ENCODE measurements around the gene ZPLD1.

The ZPLD1 gene

GRCh38 chr3:102443021-102443420 is 8.2 kb downstream of the ZPLD1 start:
- H3K27me3 ChIP-seq (ENCODE audit: low read length), result no peaks in the 10 kb centered on the region

GRCh38 chr3:102444101-102444500 is 9.3 kb downstream of the ZPLD1 start:
- H3K27me3 ChIP-seq (ENCODE audit: low read length), result no peaks in the 10 kb centered on the region
- no peaks in the 10 kb centered on the region for H3K9me2 ChIP-seq (replicated peaks; ENCODE audit: insufficient read depth, low read length)
- H3K27ac ChIP-seq (ENCODE audit: low read depth, low read length), result no peak overlapping the region
- no peaks in the 10 kb centered on the region for H3K36me3 ChIP-seq (ENCODE audit: low read length)
- no peaks in the 10 kb centered on the region for H3K79me2 ChIP-seq (ENCODE audit: insufficient read depth, low read length)
- TF ChIP-seq CTCF (IDR thresholded peaks at IDR 0.05; ENCODE audit: insufficient read depth, low read length, poor library complexity, severe bottlenecking), result no peak
- no peak for TF ChIP-seq EZH2phosphoT487 (conservative IDR thresholded peaks at IDR 0.05; ENCODE audit: low read length)
- H4K20me1 ChIP-seq (ENCODE audit: low read depth, low read length), result no peaks in the 10 kb centered on the region
- H3K4me3 ChIP-seq (ENCODE audit: insufficient read depth, low read length, poor library complexity, severe bottlenecking), result no peak overlapping the region
- H3K9ac ChIP-seq (ENCODE audit: low read length), result no peak overlapping the region
- no peak overlapping the region for H3K4me2 ChIP-seq (ENCODE audit: low read depth, low read length, poor library complexity, severe bottlenecking)
- no peak overlapping the region for H2AFZ ChIP-seq (ENCODE audit: low read depth, low read length, severe bottlenecking)
- no peaks in the 10 kb centered on the region for H3F3A ChIP-seq (ENCODE audit: insufficient read depth)
- H3K9me3 ChIP-seq (ENCODE audit: insufficient read depth, low read length), result no peaks in the 10 kb centered on the region

More at GRCh38 chr3:102443021-102443420, 8.2 kb downstream of the ZPLD1 start:
- no peak for TF ChIP-seq CTCF (IDR thresholded peaks at IDR 0.05; ENCODE audit: insufficient read depth, low read length, poor library complexity, severe bottlenecking)
- TF ChIP-seq EZH2phosphoT487 (conservative IDR thresholded peaks at IDR 0.05; ENCODE audit: low read length), result no peak
- no peak overlapping the region for H3K4me3 ChIP-seq (ENCODE audit: insufficient read depth, low read length, poor library complexity, severe bottlenecking)
- no peaks in the 10 kb centered on the region for H3K9me3 ChIP-seq (ENCODE audit: insufficient read depth, low read length)
- no peak overlapping the region for H3K4me2 ChIP-seq (ENCODE audit: low read depth, low read length, poor library complexity, severe bottlenecking)
- H3K79me2 ChIP-seq (ENCODE audit: insufficient read depth, low read length), result no peaks in the 10 kb centered on the region
- no peak overlapping the region for H3K9ac ChIP-seq (ENCODE audit: low read length)
- no peaks in the 10 kb centered on the region for H4K20me1 ChIP-seq (ENCODE audit: low read depth, low read length)
- H3F3A ChIP-seq (ENCODE audit: insufficient read depth), result no peaks in the 10 kb centered on the region
- no peak overlapping the region for H3K27ac ChIP-seq (ENCODE audit: low read depth, low read length)
- H3K9me2 ChIP-seq (replicated peaks; ENCODE audit: insufficient read depth, low read length), result no peaks in the 10 kb centered on the region
- H3K36me3 ChIP-seq (ENCODE audit: low read length), result no peaks in the 10 kb centered on the region
- H2AFZ ChIP-seq (ENCODE audit: low read depth, low read length, severe bottlenecking), result no peak overlapping the region

- H3K4me2 ChIP-seq (ENCODE audit: low read depth, low read length, poor library complexity, severe bottlenecking), result no peak overlapping the region
- no peaks in the 10 kb centered on the region for H3K9me2 ChIP-seq (replicated peaks; ENCODE audit: insufficient read depth, low read length)
- H3K9ac ChIP-seq (ENCODE audit: low read length), result no peak overlapping the region
- no peaks in the 10 kb centered on the region for H3F3A ChIP-seq (ENCODE audit: insufficient read depth)
- no peaks in the 10 kb centered on the region for H3K79me2 ChIP-seq (ENCODE audit: insufficient read depth, low read length)
- H2AFZ ChIP-seq (ENCODE audit: low read depth, low read length, severe bottlenecking), result no peak overlapping the region
- no peaks in the 10 kb centered on the region for H3K36me3 ChIP-seq (ENCODE audit: low read length)
- no peaks in the 10 kb centered on the region for H3K9me3 ChIP-seq (ENCODE audit: insufficient read depth, low read length)
- H3K27me3 ChIP-seq (ENCODE audit: low read length), result no peaks in the 10 kb centered on the region
- no peak overlapping the region for H3K4me3 ChIP-seq (ENCODE audit: insufficient read depth, low read length, poor library complexity, severe bottlenecking)
- no peak overlapping the region for H3K27ac ChIP-seq (ENCODE audit: low read depth, low read length)
- H4K20me1 ChIP-seq (ENCODE audit: low read depth, low read length), result no peaks in the 10 kb centered on the region
- TF ChIP-seq CTCF (IDR thresholded peaks at IDR 0.05; ENCODE audit: insufficient read depth, low read length, poor library complexity, severe bottlenecking) (no peak), EZH2phosphoT487 (conservative IDR thresholded peaks at IDR 0.05; ENCODE audit: low read length) (no peak)
These were observed 12.5 kb downstream of the ZPLD1 start for GRCh38 chr3:102447272-102447671.

Measured in SU-DHL-6 (cell line).